Loucy (cell line): ENCODE measurements around the gene LINC00237.

Experiments used
- H2AFZ ChIP-seq: fragments of 200-600 bp; sonication (generic); 2 replicates; pipeline ENCODE4 v1.6.0; 2016; ENCODE audit warnings: antibody characterized with exemption, mild to moderate bottlenecking, low read length, moderate library complexity
- H3F3A ChIP-seq: fragments of 200-600 bp; 2 replicates; pipeline ENCODE4 v1.6.0; 2016; ENCODE audit warnings: antibody characterized with exemption, low read depth, mild to moderate bottlenecking
- H3K27me3 ChIP-seq: fragments of 200-600 bp; sonication (generic); 2 replicates; pipeline ENCODE4 v1.6.1; 2014; ENCODE audit warnings: low read length, mild to moderate bottlenecking; ENCODE audit not compliant: insufficient read depth, poor library complexity, severe bottlenecking
- H3K36me3 ChIP-seq: fragments of 200-600 bp; sonication (generic); 2 replicates; pipeline ENCODE4 v1.6.1; 2016; ENCODE audit warnings: low read length; ENCODE audit not compliant: insufficient read depth
- H3K4me1 ChIP-seq: fragments of 200-600 bp; sonication (generic); 2 replicates; pipeline ENCODE4 v1.5.1; 2014; ENCODE audit warnings: low read length, mild to moderate bottlenecking; ENCODE audit not compliant: insufficient read depth, poor library complexity, severe bottlenecking
- H3K4me2 ChIP-seq: fragments of 200-600 bp; sonication (generic); 2 replicates; pipeline ENCODE4 v1.6.0; 2014; ENCODE audit warnings: antibody characterized with exemption, low read length, low read depth, mild to moderate bottlenecking; ENCODE audit not compliant: poor library complexity, severe bottlenecking
- H3K4me3 ChIP-seq: fragments of 200-600 bp; sonication (generic); 2 replicates; pipeline ENCODE4 v1.5.1; 2014; ENCODE audit warnings: low read length, mild to moderate bottlenecking, mixed read lengths; ENCODE audit not compliant: poor library complexity, severe bottlenecking
- H3K79me2 ChIP-seq: fragments of 200-600 bp; sonication (generic); 2 replicates; pipeline ENCODE4 v1.6.1; 2014; ENCODE audit warnings: low read length; ENCODE audit not compliant: insufficient read depth
- H3K9ac ChIP-seq: fragments of 200-600 bp; sonication (generic); 2 replicates; pipeline ENCODE4 v1.6.0; 2014; ENCODE audit warnings: mild to moderate bottlenecking, low read depth, low read length, moderate library complexity; ENCODE audit not compliant: poor library complexity, severe bottlenecking
- H3K9me2 ChIP-seq: fragments of 200-600 bp; sonication (generic); replicated peaks from 2 replicates; pipeline ENCODE4 v1.6.1; 2016; ENCODE audit warnings: low read depth, low read length, mixed read lengths
- H3K9me3 ChIP-seq: fragments of 200-600 bp; sonication (generic); 2 replicates; pipeline ENCODE4 v1.6.1; 2014; ENCODE audit warnings: mild to moderate bottlenecking, antibody characterized with exemption, low read length, low read depth; ENCODE audit not compliant: insufficient read depth
- H4K20me1 ChIP-seq: fragments of 200-600 bp; sonication (generic); 2 replicates; pipeline ENCODE4 v1.6.0; 2014; ENCODE audit warnings: antibody characterized with exemption, low read length, mild to moderate bottlenecking; ENCODE audit not compliant: insufficient read depth, poor library complexity, severe bottlenecking
- CTCF ChIP-seq: fragments of 200-600 bp; sonication (generic); conservative IDR thresholded peaks from 2 replicates; pipeline ENCODE4 v1.5.1; 2014; ENCODE audit warnings: mild to moderate bottlenecking, antibody characterized with exemption, low read length
- EZH2phosphoT487 ChIP-seq: fragments of 200-600 bp; IDR thresholded peaks from 2 replicates; pipeline ENCODE4 v1.6.1; 2018; ENCODE audit warnings: antibody characterized with exemption, mild to moderate bottlenecking, moderate library complexity, borderline replicate concordance

The LINC00237 gene

GRCh38 chr20:21049305-21049828, 56.8 kb downstream of the LINC00237 start:
- H3K36me3 ChIP-seq, result no peaks in the 10 kb centered on the region

DNA sequence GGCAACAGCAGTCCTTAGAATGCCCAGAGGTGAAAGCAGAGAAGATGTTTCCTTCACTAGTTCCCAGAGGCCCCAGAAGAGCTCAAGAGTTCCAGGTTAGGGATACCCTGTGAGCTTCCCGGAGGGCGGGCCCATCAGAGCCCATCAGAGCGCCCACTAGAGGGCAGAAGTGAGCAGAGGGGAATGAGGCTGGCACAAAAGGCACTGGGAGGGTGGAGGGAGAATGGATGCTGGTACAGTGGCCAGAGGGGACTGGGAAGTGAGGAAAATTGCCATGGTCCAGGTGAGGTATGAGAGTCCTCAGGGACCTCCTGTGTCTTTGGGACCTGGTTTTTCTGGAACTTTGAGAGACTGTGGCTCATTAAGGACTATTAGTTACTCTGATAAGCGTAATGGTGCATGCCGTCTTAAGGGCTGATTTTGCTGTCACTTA, 57.3 kb downstream of the LINC00237 start:
- peaks cover 5% of the 10 kb centered on the region for H3K4me1 ChIP-seq
- no peak overlapping the region for H3K9ac ChIP-seq
- no peaks in the 10 kb centered on the region for H3K27me3 ChIP-seq
- H3K4me2 ChIP-seq, result no peak overlapping the region
- H3K9me2 ChIP-seq, result no peaks in the 10 kb centered on the region
- no peaks in the 10 kb centered on the region for H3K9me3 ChIP-seq
- no peaks in the 10 kb centered on the region for H3K79me2 ChIP-seq
- H3F3A ChIP-seq, result no peaks in the 10 kb centered on the region
- no peak overlapping the region for H2AFZ ChIP-seq
- peak; percentile 97 for TF ChIP-seq CTCF
- no peak for TF ChIP-seq EZH2phosphoT487
- no peak overlapping the region for H3K4me3 ChIP-seq
- H4K20me1 ChIP-seq, result no peaks in the 10 kb centered on the region
- H3K36me3 ChIP-seq, result no peaks in the 10 kb centered on the region

More at GRCh38 chr20:21049305-21049828, 56.8 kb downstream of the LINC00237 start:
- H3K27me3 ChIP-seq, result no peaks in the 10 kb centered on the region
- no peaks in the 10 kb centered on the region for H3F3A ChIP-seq
- no peaks in the 10 kb centered on the region for H4K20me1 ChIP-seq
- no peak overlapping the region for H3K4me2 ChIP-seq
- no peak overlapping the region for H2AFZ ChIP-seq
- no peak overlapping the region for H3K9ac ChIP-seq
- no peaks in the 10 kb centered on the region for H3K9me2 ChIP-seq
- H3K79me2 ChIP-seq, result no peaks in the 10 kb centered on the region
- H3K9me3 ChIP-seq, result no peaks in the 10 kb centered on the region
- peaks cover 5% of the 10 kb centered on the region for H3K4me1 ChIP-seq
- H3K4me3 ChIP-seq, result no peak overlapping the region
- TF ChIP-seq EZH2phosphoT487, result no peak
- no peak for TF ChIP-seq CTCF

GRCh38 chr20:21047981-21048380, 58.2 kb downstream of the LINC00237 start:
- no peaks in the 10 kb centered on the region for H4K20me1 ChIP-seq
- no peak overlapping the region for H3K4me2 ChIP-seq
- H3F3A ChIP-seq, result no peaks in the 10 kb centered on the region
- TF ChIP-seq EZH2phosphoT487 (no peak), CTCF (no peak)
- no peaks in the 10 kb centered on the region for H3K79me2 ChIP-seq
- no peak overlapping the region for H2AFZ ChIP-seq
- H3K4me1 ChIP-seq, result no peaks in the 10 kb centered on the region
- H3K9ac ChIP-seq, result no peak overlapping the region
- H3K4me3 ChIP-seq, result no peak overlapping the region
- H3K9me2 ChIP-seq, result no peaks in the 10 kb centered on the region
- H3K36me3 ChIP-seq, result no peaks in the 10 kb centered on the region
- H3K27me3 ChIP-seq, result no peaks in the 10 kb centered on the region
- no peaks in the 10 kb centered on the region for H3K9me3 ChIP-seq
